ENCODE results near the gene SPAG16.

Gene SPAG16

GRCh38 chr2:214100488-214100887, 816.2 kb downstream of the SPAG16 start:
- DNase-seq: no peak
- Histone ChIP-seq H3K18ac (ENCODE audit: low read length) (no peak overlapping the region), H4K5ac (ENCODE audit: low read length) (no peak overlapping the region), H3K4ac (ENCODE audit: low read depth, low read length) (no peak overlapping the region), H3K9ac (ENCODE audit: low read length) (no peak overlapping the region), H3K4me2 (ENCODE audit: low read length) (no peak overlapping the region), H3K4me3 (ENCODE audit: low read length) (no peak overlapping the region), H3K27me3 (ENCODE audit: insufficient read depth, low read length, poor library complexity) (no peaks in the 10 kb centered on the region), H4K8ac (ENCODE audit: low read depth, low read length) (no peak overlapping the region), H3K56ac (ENCODE audit: low read length) (no peak overlapping the region), H2BK5ac (ENCODE audit: low read length) (no peak overlapping the region), H3K23ac (ENCODE audit: low read length) (no peak overlapping the region), H2AK5ac (ENCODE audit: low read length) (no peak overlapping the region), H3K4me1 (ENCODE audit: control insufficient read depth, low read depth, low read length) (no peaks in the 10 kb centered on the region), H3K27ac (ENCODE audit: low read depth, low read length) (no peak overlapping the region), H3K79me1 (ENCODE audit: low read length) (no peaks in the 10 kb centered on the region), H2BK15ac (replicated peaks; ENCODE audit: low read depth) (no peak overlapping the region), H3K36me3 (ENCODE audit: control insufficient read depth, insufficient read depth, low read length) (no peaks in the 10 kb centered on the region), H3K79me2 (ENCODE audit: control insufficient read depth, insufficient read depth, low read length) (no peaks in the 10 kb centered on the region), H2BK120ac (ENCODE audit: low read depth, low read length) (no peak overlapping the region)
- WGBS (ENCODE audit: extremely low coverage, insufficient coverage, low lambda C conversion rate): no CpG with 5 or more reads among the region's 4 CpGs

- Histone ChIP-seq H4K5ac (ENCODE audit: low read length) (no peak overlapping the region), H3K56ac (ENCODE audit: low read length) (no peak overlapping the region), H2BK120ac (ENCODE audit: low read depth, low read length) (no peak overlapping the region), H2BK5ac (ENCODE audit: low read length) (no peak overlapping the region), H3K9ac (ENCODE audit: low read length) (no peak overlapping the region), H3K4ac (ENCODE audit: low read depth, low read length) (no peak overlapping the region), H3K4me3 (ENCODE audit: low read length) (no peak overlapping the region), H3K18ac (ENCODE audit: low read length) (no peak overlapping the region), H3K79me1 (ENCODE audit: low read length) (no peaks in the 10 kb centered on the region), H2BK15ac (replicated peaks; ENCODE audit: low read depth) (no peak overlapping the region), H3K4me2 (ENCODE audit: low read length) (no peak overlapping the region), H3K27ac (ENCODE audit: low read depth, low read length) (no peak overlapping the region), H3K27me3 (ENCODE audit: insufficient read depth, low read length, poor library complexity) (no peaks in the 10 kb centered on the region), H4K8ac (ENCODE audit: low read depth, low read length) (no peak overlapping the region), H3K36me3 (ENCODE audit: control insufficient read depth, insufficient read depth, low read length) (no peaks in the 10 kb centered on the region), H3K79me2 (ENCODE audit: control insufficient read depth, insufficient read depth, low read length) (no peaks in the 10 kb centered on the region), H2AK5ac (ENCODE audit: low read length) (no peak overlapping the region), H3K23ac (ENCODE audit: low read length) (no peak overlapping the region), H3K4me1 (ENCODE audit: control insufficient read depth, low read depth, low read length) (no peaks in the 10 kb centered on the region)
- DNase-seq: no peak
- WGBS (ENCODE audit: extremely low coverage, insufficient coverage, low lambda C conversion rate): no CpG with 5 or more reads among the region's 5 CpGs
Observed at GRCh38 chr2:214103276-214104001, 819.2 kb downstream of the SPAG16 start.

- Histone ChIP-seq H3K36me3 (ENCODE audit: control insufficient read depth, insufficient read depth, low read length) (no peaks in the 10 kb centered on the region), H3K27me3 (ENCODE audit: insufficient read depth, low read length, poor library complexity) (no peaks in the 10 kb centered on the region), H3K56ac (ENCODE audit: low read length) (no peak overlapping the region), H3K4me3 (ENCODE audit: low read length) (no peak overlapping the region), H3K27ac (ENCODE audit: low read depth, low read length) (no peak overlapping the region), H3K9ac (ENCODE audit: low read length) (no peak overlapping the region), H2BK5ac (ENCODE audit: low read length) (no peak overlapping the region), H3K79me1 (ENCODE audit: low read length) (no peaks in the 10 kb centered on the region), H3K4ac (ENCODE audit: low read depth, low read length) (no peak overlapping the region), H2BK15ac (replicated peaks; ENCODE audit: low read depth) (no peak overlapping the region), H3K4me2 (ENCODE audit: low read length) (no peak overlapping the region), H2BK120ac (ENCODE audit: low read depth, low read length) (no peak overlapping the region), H3K18ac (ENCODE audit: low read length) (no peak overlapping the region), H3K79me2 (ENCODE audit: control insufficient read depth, insufficient read depth, low read length) (no peaks in the 10 kb centered on the region), H2AK5ac (ENCODE audit: low read length) (no peak overlapping the region), H4K5ac (ENCODE audit: low read length) (no peak overlapping the region), H3K23ac (ENCODE audit: low read length) (no peak overlapping the region), H4K8ac (ENCODE audit: low read depth, low read length) (no peak overlapping the region), H3K4me1 (ENCODE audit: control insufficient read depth, low read depth, low read length) (no peaks in the 10 kb centered on the region)
- WGBS (ENCODE audit: extremely low coverage, insufficient coverage, low lambda C conversion rate): no CpG with 5 or more reads among the region's 3 CpGs
- DNase-seq: no peak
Observed at GRCh38 chr2:214104219-214104618, 820.0 kb downstream of the SPAG16 start.

GRCh38 chr2:214104967-214105366, 820.7 kb downstream of the SPAG16 start:
- Histone ChIP-seq H2BK5ac (ENCODE audit: low read length) (no peak overlapping the region), H3K27ac (ENCODE audit: low read depth, low read length) (no peak overlapping the region), H4K5ac (ENCODE audit: low read length) (no peak overlapping the region), H3K4me1 (ENCODE audit: control insufficient read depth, low read depth, low read length) (no peaks in the 10 kb centered on the region), H2AK5ac (ENCODE audit: low read length) (no peak overlapping the region), H3K9ac (ENCODE audit: low read length) (no peak overlapping the region), H2BK15ac (replicated peaks; ENCODE audit: low read depth) (no peak overlapping the region), H3K36me3 (ENCODE audit: control insufficient read depth, insufficient read depth, low read length) (no peaks in the 10 kb centered on the region), H3K18ac (ENCODE audit: low read length) (no peak overlapping the region), H3K79me1 (ENCODE audit: low read length) (no peaks in the 10 kb centered on the region), H3K4me2 (ENCODE audit: low read length) (no peak overlapping the region), H3K79me2 (ENCODE audit: control insufficient read depth, insufficient read depth, low read length) (no peaks in the 10 kb centered on the region), H2BK120ac (ENCODE audit: low read depth, low read length) (no peak overlapping the region), H3K56ac (ENCODE audit: low read length) (no peak overlapping the region), H3K4me3 (ENCODE audit: low read length) (no peak overlapping the region), H3K23ac (ENCODE audit: low read length) (no peak overlapping the region), H4K8ac (ENCODE audit: low read depth, low read length) (no peak overlapping the region), H3K27me3 (ENCODE audit: insufficient read depth, low read length, poor library complexity) (no peaks in the 10 kb centered on the region), H3K4ac (ENCODE audit: low read depth, low read length) (no peak overlapping the region)
- DNase-seq: no peak
- WGBS (ENCODE audit: extremely low coverage, insufficient coverage, low lambda C conversion rate): no CpG with 5 or more reads among the region's 5 CpGs

GRCh38 chr2:214107726-214108125, 823.5 kb downstream of the SPAG16 start:
- Histone ChIP-seq H3K36me3 (ENCODE audit: control insufficient read depth, insufficient read depth, low read length) (no peaks in the 10 kb centered on the region), H3K79me2 (ENCODE audit: control insufficient read depth, insufficient read depth, low read length) (no peaks in the 10 kb centered on the region), H3K23ac (ENCODE audit: low read length) (no peak overlapping the region), H3K4me3 (ENCODE audit: low read length) (no peak overlapping the region), H2BK15ac (replicated peaks; ENCODE audit: low read depth) (no peak overlapping the region), H3K56ac (ENCODE audit: low read length) (no peak overlapping the region), H3K18ac (ENCODE audit: low read length) (no peak overlapping the region), H3K4ac (ENCODE audit: low read depth, low read length) (no peak overlapping the region), H3K4me2 (ENCODE audit: low read length) (no peak overlapping the region), H3K27me3 (ENCODE audit: insufficient read depth, low read length, poor library complexity) (no peaks in the 10 kb centered on the region), H3K27ac (ENCODE audit: low read depth, low read length) (no peak overlapping the region), H3K4me1 (ENCODE audit: control insufficient read depth, low read depth, low read length) (no peaks in the 10 kb centered on the region), H4K5ac (ENCODE audit: low read length) (no peak overlapping the region), H3K9ac (ENCODE audit: low read length) (no peak overlapping the region), H4K8ac (ENCODE audit: low read depth, low read length) (no peak overlapping the region), H2AK5ac (ENCODE audit: low read length) (no peak overlapping the region), H3K79me1 (ENCODE audit: low read length) (no peaks in the 10 kb centered on the region), H2BK5ac (ENCODE audit: low read length) (no peak overlapping the region), H2BK120ac (ENCODE audit: low read depth, low read length) (no peak overlapping the region)
- WGBS (ENCODE audit: extremely low coverage, insufficient coverage, low lambda C conversion rate): no CpG with 5 or more reads among the region's 1 CpG
- peak; percentile 64 for DNase-seq

GRCh38 chr2:214108598-214108997, 824.3 kb downstream of the SPAG16 start:
- Histone ChIP-seq H3K4ac (ENCODE audit: low read depth, low read length) (no peak overlapping the region), H2BK120ac (ENCODE audit: low read depth, low read length) (no peak overlapping the region), H4K8ac (ENCODE audit: low read depth, low read length) (no peak overlapping the region), H3K4me3 (ENCODE audit: low read length) (no peak overlapping the region), H3K23ac (ENCODE audit: low read length) (no peak overlapping the region), H2AK5ac (ENCODE audit: low read length) (no peak overlapping the region), H3K36me3 (ENCODE audit: control insufficient read depth, insufficient read depth, low read length) (no peaks in the 10 kb centered on the region), H2BK5ac (ENCODE audit: low read length) (no peak overlapping the region), H2BK15ac (replicated peaks; ENCODE audit: low read depth) (no peak overlapping the region), H3K4me2 (ENCODE audit: low read length) (no peak overlapping the region), H4K5ac (ENCODE audit: low read length) (no peak overlapping the region), H3K79me2 (ENCODE audit: control insufficient read depth, insufficient read depth, low read length) (no peaks in the 10 kb centered on the region), H3K79me1 (ENCODE audit: low read length) (no peaks in the 10 kb centered on the region), H3K18ac (ENCODE audit: low read length) (no peak overlapping the region), H3K27me3 (ENCODE audit: insufficient read depth, low read length, poor library complexity) (no peaks in the 10 kb centered on the region), H3K56ac (ENCODE audit: low read length) (no peak overlapping the region), H3K27ac (ENCODE audit: low read depth, low read length) (no peak overlapping the region), H3K4me1 (ENCODE audit: control insufficient read depth, low read depth, low read length) (no peaks in the 10 kb centered on the region), H3K9ac (ENCODE audit: low read length) (no peak overlapping the region)
- no CpG with 5 or more reads among the region's 1 CpG for WGBS (ENCODE audit: extremely low coverage, insufficient coverage, low lambda C conversion rate)
- no peak for DNase-seq
